Duodenal mucosa (tissue), 2 donors: ENCODE results near the gene NCOR2.
A peak's percentile ranks its signal among the peaks of the same experiment; 100 is the strongest.

Source experiments
- H3K27ac ChIP-seq: one replicate; pipeline ENCODE4 v1.7.0; 2013; ENCODE audit warnings: low read depth, low read length
- H3K27me3 ChIP-seq, 2 donors: one replicate each; pipeline ENCODE4 v1.7.0; 2013; ENCODE audit warnings: low read length in 2 of 2, control low read depth in 1 of 2; ENCODE audit not compliant: insufficient read depth in 2 of 2, control insufficient read depth in 1 of 2
- H3K36me3 ChIP-seq, 2 donors: one replicate each; pipeline ENCODE4 v1.7.0; 2013; ENCODE audit warnings: low read length in 2 of 2, control low read depth in 1 of 2; ENCODE audit not compliant: insufficient read depth in 2 of 2, control insufficient read depth in 1 of 2
- H3K4me1 ChIP-seq, 2 donors: one replicate each; pipeline ENCODE4 v1.7.0; 2013; ENCODE audit warnings: low read length in 2 of 2, control low read depth in 1 of 2; ENCODE audit not compliant: insufficient read depth in 2 of 2, control insufficient read depth in 1 of 2
- H3K4me3 ChIP-seq, 2 donors: one replicate each; pipeline ENCODE4 v1.7.0; 2013; ENCODE audit warnings: low read length in 2 of 2, low read depth in 1 of 2
- H3K9ac ChIP-seq, 2 donors: one replicate each; pipeline ENCODE4 v1.7.0; 2013; ENCODE audit warnings: low read length in 2 of 2, low read depth in 1 of 2
- H3K9me3 ChIP-seq, 2 donors: one replicate each; pipeline ENCODE4 v1.7.0; 2013; ENCODE audit warnings: low read length in 2 of 2, control low read depth in 1 of 2; ENCODE audit not compliant: control insufficient read depth in 1 of 2

NCOR2 gene

GRCh38 chr12:124560146-124560890 is 7.1 kb downstream of the NCOR2 start:
- H3K9ac ChIP-seq: no peak overlapping the region
- H3K27me3 ChIP-seq: no peaks in the 10 kb centered on the region
- H3K4me1 ChIP-seq: peaks cover 17 to 18% of the 10 kb centered on the region in 2 donors
- peaks cover 0 to 4% of the 10 kb centered on the region in 2 donors for H3K9me3 ChIP-seq
- H3K27ac ChIP-seq: no peak overlapping the region
- H3K4me3 ChIP-seq: no peak overlapping the region
- H3K36me3 ChIP-seq: peaks cover 0 to 4% of the 10 kb centered on the region in 2 donors

- Histone ChIP-seq H3K27me3 (no peaks in the 10 kb centered on the region), H3K36me3 (peaks cover 0 to 4% of the 10 kb centered on the region in 2 donors), H3K9ac (no peak overlapping the region), H3K9me3 (peaks cover 0 to 4% of the 10 kb centered on the region in 2 donors), H3K4me3 (no peak overlapping the region), H3K27ac (no peak overlapping the region), H3K4me1 (peaks cover 14 to 26% of the 10 kb centered on the region in 2 donors)
These were observed 8.0 kb downstream of the NCOR2 start for GRCh38 chr12:124559182-124560017.

GRCh38 chr12:124558313-124558712 is 9.1 kb downstream of the NCOR2 start:
- peaks cover 6 to 28% of the 10 kb centered on the region in 2 donors for H3K4me1 ChIP-seq
- no peak overlapping the region for H3K27ac ChIP-seq
- no peak overlapping the region for H3K9ac ChIP-seq
- peaks cover 0 to 4% of the 10 kb centered on the region in 2 donors for H3K9me3 ChIP-seq
- H3K36me3 ChIP-seq: peaks cover 0 to 4% of the 10 kb centered on the region in 2 donors
- no peaks in the 10 kb centered on the region for H3K27me3 ChIP-seq
- no peak overlapping the region for H3K4me3 ChIP-seq

- Histone ChIP-seq H3K4me3 (no peak overlapping the region), H3K9ac (peak overlapping the region in 1 of 2 donors; percentile 2), H3K36me3 (peaks cover 0 to 4% of the 10 kb centered on the region in 2 donors), H3K27me3 (no peaks in the 10 kb centered on the region), H3K4me1 (peaks cover 5 to 25% of the 10 kb centered on the region in 2 donors), H3K27ac (no peak overlapping the region), H3K9me3 (peaks cover 0 to 4% of the 10 kb centered on the region in 2 donors)
These were observed 9.7 kb downstream of the NCOR2 start for GRCh38 chr12:124557518-124558223.

- Histone ChIP-seq H3K36me3 (peaks cover 0 to 4% of the 10 kb centered on the region in 2 donors), H3K9me3 (peaks cover 0 to 4% of the 10 kb centered on the region in 2 donors), H3K27me3 (no peaks in the 10 kb centered on the region), H3K27ac (no peak overlapping the region), H3K4me1 (peaks cover 5 to 25% of the 10 kb centered on the region in 2 donors), H3K4me3 (no peak overlapping the region), H3K9ac (peak overlapping the region in 1 of 2 donors; percentile 2)
These were observed 10.4 kb downstream of the NCOR2 start for GRCh38 chr12:124556896-124557501.

GRCh38 chr12:124556074-124556466 is 11.3 kb downstream of the NCOR2 start:
- Histone ChIP-seq H3K36me3 (peaks cover 0 to 4% of the 10 kb centered on the region in 2 donors), H3K9ac (no peak overlapping the region), H3K9me3 (peaks cover 0 to 4% of the 10 kb centered on the region in 2 donors), H3K4me3 (no peak overlapping the region), H3K27me3 (no peaks in the 10 kb centered on the region), H3K4me1 (peaks cover 5 to 30% of the 10 kb centered on the region in 2 donors), H3K27ac (no peak overlapping the region)

GRCh38 chr12:124555168-124556073 is 12.0 kb downstream of the NCOR2 start:
- Histone ChIP-seq H3K27me3 (no peaks in the 10 kb centered on the region), H3K9ac (no peak overlapping the region), H3K9me3 (peaks cover 0 to 4% of the 10 kb centered on the region in 2 donors), H3K4me3 (no peak overlapping the region), H3K36me3 (peaks cover 0 to 4% of the 10 kb centered on the region in 2 donors), H3K27ac (no peak overlapping the region), H3K4me1 (peaks cover 11 to 36% of the 10 kb centered on the region in 2 donors)

GRCh38 chr12:124554429-124555029 is 12.9 kb downstream of the NCOR2 start:
- Histone ChIP-seq H3K27me3 (no peaks in the 10 kb centered on the region), H3K9ac (no peak overlapping the region), H3K9me3 (no peaks in the 10 kb centered on the region), H3K4me3 (no peak overlapping the region), H3K27ac (no peak overlapping the region), H3K36me3 (peaks cover 0 to 4% of the 10 kb centered on the region in 2 donors), H3K4me1 (peaks cover 19 to 41% of the 10 kb centered on the region in 2 donors)
